Karpas-422 (cell line): ENCODE measurements around the gene RAB15. TPM values are rescaled to one million over a fixed set of nuclear protein-coding genes. Genes with fewer than 3 reads are reported as not detected.

Source experiments
- DNase-seq: peaks from one replicate; pipeline ENCODE4 v3.0.0-alpha.2; 2015
- H2AFZ ChIP-seq: fragments of 200-600 bp; sonication (generic); 2 replicates; pipeline ENCODE4 v1.6.1; 2014; ENCODE audit warnings: antibody characterized with exemption, low read length, mixed read lengths
- H3K27ac ChIP-seq: fragments of 200-600 bp; sonication (generic); 2 replicates; pipeline ENCODE4 v1.5.1; 2014; ENCODE audit warnings: mild to moderate bottlenecking, low read length, moderate library complexity
- H3K27me3 ChIP-seq: fragments of 200-600 bp; sonication (generic); 2 replicates; pipeline ENCODE4 v1.6.1; 2014; ENCODE audit warnings: low read length, mixed read lengths
- H3K36me3 ChIP-seq: fragments of 200-600 bp; sonication (generic); 2 replicates; pipeline ENCODE4 v1.6.1; 2014; ENCODE audit warnings: low read length, mixed read lengths; ENCODE audit not compliant: insufficient read depth
- H3K4me1 ChIP-seq: fragments of 200-600 bp; sonication (generic); 2 replicates; pipeline ENCODE4 v1.6.1; 2014; ENCODE audit warnings: mild to moderate bottlenecking, low read length, mixed read lengths
- H3K4me2 ChIP-seq: fragments of 200-600 bp; sonication (generic); 2 replicates; pipeline ENCODE4 v1.6.1; 2014; ENCODE audit warnings: low read length, low read depth, mild to moderate bottlenecking; ENCODE audit not compliant: poor library complexity, severe bottlenecking
- H3K4me3 ChIP-seq: fragments of 200-600 bp; sonication (generic); 2 replicates; pipeline ENCODE4 v1.5.1; 2014; ENCODE audit warnings: mild to moderate bottlenecking, antibody characterized with exemption, low read length, mixed read lengths
- H3K79me2 ChIP-seq: fragments of 200-600 bp; sonication (generic); 2 replicates; pipeline ENCODE4 v1.6.1; 2014; ENCODE audit warnings: mild to moderate bottlenecking, low read length, mixed read lengths
- H3K9ac ChIP-seq: fragments of 200-600 bp; sonication (generic); 2 replicates; pipeline ENCODE4 v1.6.0; 2014; ENCODE audit warnings: low read length
- H3K9me2 ChIP-seq: fragments of 200-600 bp; sonication (generic), shearing (Covaris generic); replicated peaks from 2 replicates; pipeline ENCODE4 v1.6.0; 2014; ENCODE audit warnings: mild to moderate bottlenecking, low read length, moderate library complexity; ENCODE audit not compliant: insufficient read depth
- H3K9me3 ChIP-seq: fragments of 300-700, 200-600 bp; sonication (generic); 2 replicates; pipeline ENCODE4 v1.6.1; 2014; ENCODE audit warnings: low read length, mixed read lengths
- H4K20me1 ChIP-seq: fragments of 200-600 bp; sonication (generic); 2 replicates; pipeline ENCODE4 v1.6.1; 2014; ENCODE audit warnings: mild to moderate bottlenecking, antibody characterized with exemption, low read length, low read depth; ENCODE audit not compliant: insufficient read depth
- total RNA-seq: library from RNA; depleted of rRNA; stranded (reverse); fragments of >200 nt; shearing (Covaris generic); gene quantifications from 2 replicates; pipeline ENCODE4 v1.2.3, GENCODE V29; 2014; ENCODE audit warnings: low replicate concordance

Gene RAB15
- total RNA-seq, 1 experiment from 2014 or later: 1.2 TPM

GRCh38 chr14:64958201-64958600 lies 13.9 kb downstream of the RAB15 start:
- H3K79me2 ChIP-seq: no peaks in the 10 kb centered on the region
- H3K27me3 ChIP-seq: no peaks in the 10 kb centered on the region
- no peak for DNase-seq
- H3K4me3 ChIP-seq: no peak overlapping the region
- H3K4me2 ChIP-seq: no peak overlapping the region
- peaks cover 9% of the 10 kb centered on the region; the same call in 1 of the 2 replicates for H4K20me1 ChIP-seq
- peaks cover 14% of the 10 kb centered on the region for H3K4me1 ChIP-seq
- H3K27ac ChIP-seq: no peak overlapping the region
- H3K9me3 ChIP-seq: no peaks in the 10 kb centered on the region
- no peaks in the 10 kb centered on the region for H3K9me2 ChIP-seq
- H2AFZ ChIP-seq: no peak overlapping the region
- no peaks in the 10 kb centered on the region for H3K36me3 ChIP-seq
- H3K9ac ChIP-seq: no peak overlapping the region

- Histone ChIP-seq H3K27me3 (no peaks in the 10 kb centered on the region), H3K36me3 (no peaks in the 10 kb centered on the region), H3K9ac (no peak overlapping the region), H3K4me2 (no peak overlapping the region), H3K9me3 (no peaks in the 10 kb centered on the region), H3K9me2 (no peaks in the 10 kb centered on the region), H2AFZ (no peak overlapping the region), H3K27ac (no peak overlapping the region), H3K79me2 (no peaks in the 10 kb centered on the region), H3K4me1 (peaks cover 14% of the 10 kb centered on the region), H4K20me1 (peaks cover 9% of the 10 kb centered on the region; the same call in 1 of the 2 replicates), H3K4me3 (no peak overlapping the region)
- DNase-seq: no peak
Measured at GRCh38 chr14:64956697-64957406, 15.3 kb downstream of the RAB15 start.

GRCh38 chr14:64955297-64955696 lies 16.8 kb downstream of the RAB15 start:
- no peaks in the 10 kb centered on the region for H3K9me3 ChIP-seq
- no peak overlapping the region for H2AFZ ChIP-seq
- no peaks in the 10 kb centered on the region for H3K9me2 ChIP-seq
- H3K79me2 ChIP-seq: no peaks in the 10 kb centered on the region
- H3K9ac ChIP-seq: no peak overlapping the region
- H3K4me2 ChIP-seq: no peak overlapping the region
- no peak overlapping the region for H3K4me3 ChIP-seq
- no peaks in the 10 kb centered on the region for H3K27me3 ChIP-seq
- H3K4me1 ChIP-seq: peaks cover 4% of the 10 kb centered on the region
- H4K20me1 ChIP-seq: peaks cover 9% of the 10 kb centered on the region; the same call in 1 of the 2 replicates
- DNase-seq: no peak
- no peak overlapping the region for H3K27ac ChIP-seq
- no peaks in the 10 kb centered on the region for H3K36me3 ChIP-seq

- Histone ChIP-seq H3K4me2 (no peak overlapping the region), H3K36me3 (no peaks in the 10 kb centered on the region), H2AFZ (no peak overlapping the region), H3K9me2 (no peaks in the 10 kb centered on the region), H3K4me3 (no peak overlapping the region), H4K20me1 (peaks cover 9% of the 10 kb centered on the region; the same call in 1 of the 2 replicates), H3K4me1 (no peaks in the 10 kb centered on the region), H3K9ac (no peak overlapping the region), H3K9me3 (no peaks in the 10 kb centered on the region), H3K79me2 (no peaks in the 10 kb centered on the region), H3K27ac (no peak overlapping the region), H3K27me3 (no peaks in the 10 kb centered on the region)
- DNase-seq: no peak
Measured at GRCh38 chr14:64954491-64955240, 17.5 kb downstream of the RAB15 start.

GRCh38 chr14:64953661-64954060 lies 18.5 kb downstream of the RAB15 start:
- Histone ChIP-seq H4K20me1 (peaks cover 5% of the 10 kb centered on the region; the same call in 1 of the 2 replicates), H3K27ac (no peak overlapping the region), H3K4me3 (no peak overlapping the region), H3K79me2 (no peaks in the 10 kb centered on the region), H3K9me3 (no peaks in the 10 kb centered on the region), H3K4me2 (no peak overlapping the region), H2AFZ (no peak overlapping the region), H3K27me3 (no peaks in the 10 kb centered on the region), H3K36me3 (no peaks in the 10 kb centered on the region), H3K4me1 (no peaks in the 10 kb centered on the region), H3K9me2 (no peaks in the 10 kb centered on the region), H3K9ac (no peak overlapping the region)
- no peak for DNase-seq

- H3K4me1 ChIP-seq: no peaks in the 10 kb centered on the region
- H3K9ac ChIP-seq: no peak overlapping the region
- H3K36me3 ChIP-seq: no peaks in the 10 kb centered on the region
- no peak overlapping the region for H3K4me2 ChIP-seq
- H4K20me1 ChIP-seq: peaks cover 5% of the 10 kb centered on the region; the same call in 1 of the 2 replicates
- H3K79me2 ChIP-seq: no peaks in the 10 kb centered on the region
- H3K27me3 ChIP-seq: no peaks in the 10 kb centered on the region
- no peak overlapping the region for H2AFZ ChIP-seq
- H3K27ac ChIP-seq: no peak overlapping the region
- no peak overlapping the region for H3K4me3 ChIP-seq
- H3K9me2 ChIP-seq: no peaks in the 10 kb centered on the region
- DNase-seq: no peak
- H3K9me3 ChIP-seq: no peaks in the 10 kb centered on the region
Measured at GRCh38 chr14:64953310-64953654, 18.9 kb downstream of the RAB15 start.

- peak; percentile 68 for DNase-seq
- H3K4me3 ChIP-seq: no peak overlapping the region
- no peaks in the 10 kb centered on the region for H3K27me3 ChIP-seq
- no peak overlapping the region for H2AFZ ChIP-seq
- H3K4me2 ChIP-seq: no peak overlapping the region
- no peaks in the 10 kb centered on the region for H3K79me2 ChIP-seq
- H3K9ac ChIP-seq: no peak overlapping the region
- H3K9me2 ChIP-seq: no peaks in the 10 kb centered on the region
- peaks cover 5% of the 10 kb centered on the region; the same call in 1 of the 2 replicates for H4K20me1 ChIP-seq
- no peaks in the 10 kb centered on the region for H3K36me3 ChIP-seq
- H3K9me3 ChIP-seq: no peaks in the 10 kb centered on the region
- no peaks in the 10 kb centered on the region for H3K4me1 ChIP-seq
- no peak overlapping the region for H3K27ac ChIP-seq
Measured at GRCh38 chr14:64952598-64953309, 19.4 kb downstream of the RAB15 start.

- no peak for DNase-seq
- Histone ChIP-seq H3K4me2 (no peak overlapping the region), H3K9ac (no peak overlapping the region), H2AFZ (no peak overlapping the region), H3K27ac (no peak overlapping the region), H3K4me1 (no peaks in the 10 kb centered on the region), H3K9me2 (no peaks in the 10 kb centered on the region), H3K9me3 (no peaks in the 10 kb centered on the region), H3K79me2 (no peaks in the 10 kb centered on the region), H3K4me3 (no peak overlapping the region), H4K20me1 (no peaks in the 10 kb centered on the region; the same call in 1 of the 2 replicates), H3K27me3 (no peaks in the 10 kb centered on the region), H3K36me3 (no peaks in the 10 kb centered on the region)
Measured at GRCh38 chr14:64951724-64952123, 20.4 kb downstream of the RAB15 start.
